T-cell (primary cell): ENCODE results near the gene FAM13A. TPM values are rescaled to one million over a fixed set of nuclear protein-coding genes. Genes with fewer than 3 reads are reported as not detected.

ENCODE experiments used
- ATAC-seq, 4 experiments: fragments of 200-7000 bp in 3 of 4; fragments of 150-1000 bp in 1 of 4; cut with Tn5 transposase; replicated peaks in 1 of 4; 1 replicate in 3 of 4; 2 replicates in 1 of 4; pipeline ENCODE4 v1.10.0; 2021; ENCODE audit warnings: moderate library complexity in 3 of 4, mild to moderate bottlenecking in 2 of 4, moderate number of reproducible peaks in 1 of 4
- CTCF ChIA-PET, 2 donors: fragments of 300-600 bp; sonication (Branson Sonifier 250); formaldehyde crosslinking; loops; one replicate each; lab custom pipeline; 2022; ENCODE audit warnings: antibody characterized with exemption in 2 of 2; lab: Charles Lee
- POLR2A ChIA-PET, 2 donors: fragments of 300-600 bp; sonication (Branson Sonifier 250); formaldehyde crosslinking; loops; one replicate each; lab custom pipeline; 2022; ENCODE audit warnings: antibody characterized with exemption in 2 of 2; lab: Charles Lee
- DNase-seq, 35 experiments: peaks; one replicate each; pipeline versions ENCODE4 v3.0.0 to v3.0.0-alpha.2; 2013 to 2023
- H3K27ac ChIP-seq: one replicate; pipeline ENCODE4 v1.5.1; 2013; ENCODE audit warnings: low read length
- H3K27me3 ChIP-seq, 2 experiments: replicated peaks in 1 of 2; 1 replicate in 1 of 2; 2 replicates in 1 of 2; pipeline versions ENCODE4 v1.6.1 to v1.7.0; 2013; ENCODE audit warnings: low read length in 1 of 2, mixed read lengths in 1 of 2; ENCODE audit not compliant: control insufficient read depth in 2 of 2, insufficient read depth in 2 of 2; ENCODE audit errors: extremely low read depth in 1 of 2
- H3K36me3 ChIP-seq, 2 donors: 1 replicate in 1 of 2; 2 replicates in 1 of 2; pipeline versions ENCODE4 v1.6.1 to v1.7.0; 2013; ENCODE audit warnings: low read length in 1 of 2; ENCODE audit not compliant: control insufficient read depth in 2 of 2, insufficient read depth in 1 of 2; ENCODE audit errors: extremely low read depth in 1 of 2
- H3K4me1 ChIP-seq, 2 experiments: 1 replicate in 1 of 2; 2 replicates in 1 of 2; pipeline versions ENCODE4 v1.6.1 to v1.7.0; 2013; ENCODE audit warnings: low read length in 2 of 2, mixed read lengths in 1 of 2; ENCODE audit not compliant: insufficient read depth in 2 of 2, control insufficient read depth in 1 of 2; ENCODE audit errors: extremely low read depth in 1 of 2
- H3K4me3 ChIP-seq, 2 donors: 1 replicate in 1 of 2; 2 replicates in 1 of 2; pipeline versions ENCODE4 v1.5.1 to v1.7.0; 2013; ENCODE audit warnings: mild to moderate bottlenecking in 2 of 2, low read length in 1 of 2, moderate library complexity in 1 of 2; ENCODE audit not compliant: control insufficient read depth in 1 of 2; ENCODE audit errors: extremely low read depth in 1 of 2
- H3K9me3 ChIP-seq: 2 replicates; pipeline ENCODE4 v1.7.0; 2013
- H3K27ac Mint-ChIP-seq, 2 donors: one replicate each; pipeline ENCODE4 v1.8.0; 2020 to 2021; ENCODE audit warnings: mild to moderate bottlenecking in 2 of 2, mixed read lengths in 2 of 2
- H3K27me3 Mint-ChIP-seq, 2 donors: one replicate each; pipeline ENCODE4 v1.8.0; 2021 to 2022; ENCODE audit warnings: mixed read lengths in 2 of 2
- H3K36me3 Mint-ChIP-seq: one replicate; pipeline ENCODE4 v1.8.0; 2021; ENCODE audit warnings: mixed read lengths
- H3K4me1 Mint-ChIP-seq, 3 donors: one replicate each; pipeline ENCODE4 v1.8.0; 2020 to 2022; ENCODE audit warnings: mixed read lengths in 3 of 3, mild to moderate bottlenecking in 1 of 3
- H3K4me3 Mint-ChIP-seq, 3 donors: one replicate each; pipeline ENCODE4 v1.8.0; 2020 to 2022; ENCODE audit warnings: mild to moderate bottlenecking in 3 of 3, mixed read lengths in 3 of 3, moderate library complexity in 3 of 3
- H3K9me3 Mint-ChIP-seq, 3 donors: one replicate each; pipeline ENCODE4 v1.8.0; 2020 to 2022; ENCODE audit warnings: mixed read lengths in 3 of 3
- WGBS: methylation state at CpG from one replicate; pipeline ENCODE4 v1.1.5; 2013; ENCODE audit warnings: missing lambda C conversion rate; ENCODE audit not compliant: insufficient coverage; 5-methylcytosine and 5-hydroxymethylcytosine counted together
- total RNA-seq, 35 experiments: library from RNA in 6 of 35; stranded (reverse) in 6 of 35; fragments of 120-200 nt in 1 of 35; gene quantifications; one replicate each; pipeline versions ENCODE4 v1.2.1 to v1.2.4 and lab custom pipeline; 2013 to 2026

Gene FAM13A
- total RNA-seq, 5 donors from 2014 or later (not counting 1 experiment from before 2014, with no cell fraction given), result 11.3 to 92.9 (median 22.7) TPM

DNA sequence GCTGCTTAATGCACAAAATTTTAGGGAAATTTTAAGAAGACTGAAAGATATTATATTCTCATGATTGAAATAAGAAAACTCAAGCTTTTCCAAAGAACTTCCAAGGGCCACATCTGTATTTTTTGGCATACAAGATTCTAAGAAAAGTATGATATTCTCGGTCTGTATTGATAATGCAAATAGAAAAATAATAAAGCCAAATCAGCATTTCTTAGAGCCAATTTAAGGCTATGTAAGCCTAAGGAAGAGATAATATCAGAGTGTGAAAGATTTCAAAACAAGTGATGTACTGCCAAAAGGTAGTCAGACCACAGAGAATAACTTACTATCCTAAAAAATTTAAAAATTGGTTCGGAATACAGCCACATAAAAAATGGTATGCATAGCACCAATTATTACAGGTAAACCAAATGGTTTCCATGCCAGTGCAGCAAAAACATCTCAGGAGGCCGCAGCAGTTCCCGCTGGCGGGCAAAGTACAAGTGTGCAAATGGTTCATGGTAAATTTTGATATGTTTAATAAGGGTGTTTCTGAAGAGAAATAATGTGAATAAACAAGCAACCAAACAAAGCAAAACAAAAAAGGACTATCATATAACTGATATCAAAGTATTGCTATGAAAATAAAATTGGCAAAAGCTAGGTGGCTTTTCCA is 324.1 kb downstream of the FAM13A start:
- Mint-ChIP-seq H3K27me3 (no peaks in the 10 kb centered on the region), H3K4me1 (peaks cover 11 to 13% (median 12%) of the 10 kb centered on the region in 3 donors), H3K36me3 (peaks cover 17% of the 10 kb centered on the region), H3K27ac (no peak overlapping the region), H3K4me3 (no peak overlapping the region), H3K9me3 (no peaks in the 10 kb centered on the region)
- Histone ChIP-seq H3K4me3 (no peak overlapping the region), H3K4me1 (peaks cover 0 to 2% of the 10 kb centered on the region in 2 experiments), H3K36me3 (peaks cover 0 to 15% of the 10 kb centered on the region in 2 donors), H3K27ac (no peak overlapping the region), H3K27me3 (no peaks in the 10 kb centered on the region), H3K9me3 (no peaks in the 10 kb centered on the region)
- ChIA-PET POLR2A (no interaction called here), CTCF (no interaction called here)
- ATAC-seq (no peak), DNase-seq (no peak)
- WGBS, result 100% methylated on average over 1 of the region's 5 CpGs

GRCh38 chr4:88731381-88731780 is 325.6 kb downstream of the FAM13A start:
- Mint-ChIP-seq H3K36me3 (peaks cover 31% of the 10 kb centered on the region), H3K27ac (peak overlapping the region in 1 of 2 donors; percentile 55), H3K27me3 (no peaks in the 10 kb centered on the region), H3K9me3 (no peaks in the 10 kb centered on the region), H3K4me1 (no peaks in the 10 kb centered on the region), H3K4me3 (no peak overlapping the region)
- ATAC-seq, result no peak
- 100% methylated on average over 2 of the region's 4 CpGs for WGBS
- Histone ChIP-seq H3K36me3 (peaks cover 3 to 27% of the 10 kb centered on the region in 2 donors), H3K9me3 (no peaks in the 10 kb centered on the region), H3K27me3 (no peaks in the 10 kb centered on the region), H3K27ac (no peak overlapping the region), H3K4me3 (no peak overlapping the region), H3K4me1 (no peaks in the 10 kb centered on the region)
- no peak for DNase-seq
- ChIA-PET CTCF (no interaction called here), POLR2A (no interaction called here)

- H3K9me3 ChIP-seq, result no peaks in the 10 kb centered on the region
- H3K36me3 ChIP-seq, result peaks cover 3 to 27% of the 10 kb centered on the region in 2 donors
- ChIA-PET POLR2A (no interaction called here), CTCF (no interaction called here)
- Mint-ChIP-seq H3K27ac (peak overlapping the region; percentile 43 to 58), H3K36me3 (peaks cover 31% of the 10 kb centered on the region), H3K27me3 (no peaks in the 10 kb centered on the region), H3K4me3 (no peak overlapping the region), H3K9me3 (no peaks in the 10 kb centered on the region), H3K4me1 (no peaks in the 10 kb centered on the region)
- H3K27me3 ChIP-seq, result no peaks in the 10 kb centered on the region
- H3K27ac ChIP-seq, result no peak overlapping the region
- no peaks in the 10 kb centered on the region for H3K4me1 ChIP-seq
- H3K4me3 ChIP-seq, result no peak overlapping the region
- no peak for ATAC-seq
- WGBS, result no CpG with 5 or more reads among the region's 5 CpGs
- no peak for DNase-seq
Observed at GRCh38 chr4:88730811-88731210, 326.2 kb downstream of the FAM13A start.

DNA sequence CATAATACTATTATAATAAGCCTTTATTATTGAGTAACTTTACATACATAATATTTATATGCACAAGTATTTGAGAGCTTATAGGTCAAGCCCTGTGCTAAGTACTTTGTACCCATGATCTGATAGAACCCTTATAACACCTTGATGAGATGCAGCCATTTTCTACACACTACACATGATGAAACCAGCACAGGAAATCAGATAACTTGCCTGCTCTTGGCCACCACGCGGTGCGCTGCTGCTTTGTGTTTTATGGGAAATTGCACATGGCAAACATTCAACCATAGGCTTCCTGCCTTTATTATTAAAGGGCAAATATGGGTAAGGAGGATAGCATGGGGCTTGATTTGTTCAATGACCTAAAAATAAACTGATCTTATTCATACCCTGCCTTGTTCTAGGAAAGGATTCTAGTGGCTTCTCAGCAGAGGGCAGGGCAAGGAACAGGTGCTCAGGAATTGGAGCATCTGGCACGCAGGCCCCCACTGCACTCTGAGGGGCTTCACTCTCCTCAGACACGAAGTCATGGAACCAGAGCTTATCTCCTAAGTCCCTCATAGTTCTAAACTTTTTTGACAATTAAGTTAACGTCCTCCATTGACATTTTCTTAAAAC is 327.7 kb downstream of the FAM13A start:
- no peak overlapping the region for H3K27ac ChIP-seq
- WGBS, result 100% methylated on average over 1 of the region's 6 CpGs
- H3K36me3 Mint-ChIP-seq, result peaks cover 36% of the 10 kb centered on the region
- H3K36me3 ChIP-seq, result peaks cover 3 to 34% of the 10 kb centered on the region in 2 donors
- no peak for DNase-seq
- H3K27me3 Mint-ChIP-seq, result no peaks in the 10 kb centered on the region
- ChIA-PET POLR2A (interaction anchor here in 1 of 2 donors (0.6 to 0.7 kb wide), 2 partner anchors 204 to 885 kb away, joined by 4 read pairs; no protein-coding TSS in a partner anchor), CTCF (interaction anchor here in 1 of 2 donors (0.7 kb wide), 2 partner anchors 189 to 202 kb away, joined by 3 to 5 read pairs; no protein-coding TSS in a partner anchor)
- H3K9me3 Mint-ChIP-seq, result no peaks in the 10 kb centered on the region
- no peak overlapping the region for H3K27ac Mint-ChIP-seq
- no peaks in the 10 kb centered on the region for H3K27me3 ChIP-seq
- no peak overlapping the region for H3K4me3 ChIP-seq
- H3K4me1 Mint-ChIP-seq, result no peaks in the 10 kb centered on the region
- H3K9me3 ChIP-seq, result no peaks in the 10 kb centered on the region
- H3K4me1 ChIP-seq, result no peaks in the 10 kb centered on the region
- H3K4me3 Mint-ChIP-seq, result no peak overlapping the region
- no peak for ATAC-seq

DNA sequence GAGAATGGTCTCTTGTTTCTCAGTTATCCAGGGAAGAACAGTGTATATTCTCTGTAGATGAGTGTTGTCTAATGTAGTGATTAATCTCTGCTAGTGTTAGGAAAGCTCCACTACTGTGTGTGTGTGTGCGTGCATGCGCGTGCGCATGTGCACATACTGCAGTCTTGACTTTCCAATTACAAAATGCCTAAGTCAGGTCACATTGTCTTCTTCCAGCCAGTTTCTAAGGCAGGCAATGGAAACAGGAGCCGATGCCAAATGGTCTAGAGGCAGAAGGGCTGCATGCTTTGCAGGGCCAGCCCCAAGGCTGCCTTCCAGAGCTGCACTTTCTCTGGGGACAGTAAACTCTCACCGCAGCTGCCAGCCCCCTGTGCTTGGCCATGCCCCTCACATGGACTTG is 328.8 kb downstream of the FAM13A start:
- peaks cover 9 to 45% of the 10 kb centered on the region in 2 donors for H3K36me3 ChIP-seq
- H3K27ac ChIP-seq, result no peak overlapping the region
- H3K27me3 ChIP-seq, result no peaks in the 10 kb centered on the region
- WGBS, result 94% methylated on average over 2 of the region's 6 CpGs
- DNase-seq (no peak), ATAC-seq (no peak)
- POLR2A ChIA-PET, result no interaction called here
- no peak overlapping the region for H3K4me3 Mint-ChIP-seq
- CTCF ChIA-PET, result interaction anchor here in 1 of 2 donors (0.7 kb wide), 1 partner anchor 260 kb away, joined by 4 read pairs; no protein-coding TSS in a partner anchor
- H3K4me3 ChIP-seq, result no peak overlapping the region
- H3K27ac Mint-ChIP-seq, result no peak overlapping the region
- no peaks in the 10 kb centered on the region for H3K27me3 Mint-ChIP-seq
- H3K4me1 ChIP-seq, result no peaks in the 10 kb centered on the region
- H3K9me3 ChIP-seq, result no peaks in the 10 kb centered on the region
- H3K4me1 Mint-ChIP-seq, result no peaks in the 10 kb centered on the region
- H3K9me3 Mint-ChIP-seq, result no peaks in the 10 kb centered on the region
- peaks cover 39% of the 10 kb centered on the region for H3K36me3 Mint-ChIP-seq

- Mint-ChIP-seq H3K27me3 (no peaks in the 10 kb centered on the region), H3K36me3 (peaks cover 43% of the 10 kb centered on the region), H3K27ac (no peak overlapping the region), H3K9me3 (no peaks in the 10 kb centered on the region), H3K4me1 (no peaks in the 10 kb centered on the region), H3K4me3 (no peak overlapping the region)
- Histone ChIP-seq H3K4me3 (no peak overlapping the region), H3K27ac (no peak overlapping the region), H3K36me3 (peaks cover 9 to 65% of the 10 kb centered on the region in 2 donors), H3K9me3 (no peaks in the 10 kb centered on the region), H3K27me3 (no peaks in the 10 kb centered on the region), H3K4me1 (no peaks in the 10 kb centered on the region)
- ATAC-seq, result no peak
- WGBS, result no CpG with 5 or more reads among the region's 2 CpGs
- no peak for DNase-seq
- ChIA-PET POLR2A (interaction anchor here (0.6 to 1.4 kb wide), 3 partner anchors 8 to 29 kb away, joined by 3 read pairs; no protein-coding TSS in a partner anchor), CTCF (interaction anchor here in 1 of 2 donors (0.6 kb wide), 1 partner anchor 410 kb away, joined by 3 read pairs; no protein-coding TSS in a partner anchor)
Observed at GRCh38 chr4:88725986-88726385, 331.0 kb downstream of the FAM13A start.
